Measurements from ENCODE around the gene SULT1B1.

SULT1B1 gene

GRCh38 chr4:69749771-69750170 is 10.6 kb downstream of the SULT1B1 start:
- H3K36me3 ChIP-seq (ENCODE audit: low read length): no peaks in the 10 kb centered on the region
- H3K27ac ChIP-seq (ENCODE audit: low read depth, low read length): no peak overlapping the region
- TF ChIP-seq EZH2phosphoT487 (conservative IDR thresholded peaks at IDR 0.05; ENCODE audit: low read length): no peak
- TF ChIP-seq, protein P1, sequence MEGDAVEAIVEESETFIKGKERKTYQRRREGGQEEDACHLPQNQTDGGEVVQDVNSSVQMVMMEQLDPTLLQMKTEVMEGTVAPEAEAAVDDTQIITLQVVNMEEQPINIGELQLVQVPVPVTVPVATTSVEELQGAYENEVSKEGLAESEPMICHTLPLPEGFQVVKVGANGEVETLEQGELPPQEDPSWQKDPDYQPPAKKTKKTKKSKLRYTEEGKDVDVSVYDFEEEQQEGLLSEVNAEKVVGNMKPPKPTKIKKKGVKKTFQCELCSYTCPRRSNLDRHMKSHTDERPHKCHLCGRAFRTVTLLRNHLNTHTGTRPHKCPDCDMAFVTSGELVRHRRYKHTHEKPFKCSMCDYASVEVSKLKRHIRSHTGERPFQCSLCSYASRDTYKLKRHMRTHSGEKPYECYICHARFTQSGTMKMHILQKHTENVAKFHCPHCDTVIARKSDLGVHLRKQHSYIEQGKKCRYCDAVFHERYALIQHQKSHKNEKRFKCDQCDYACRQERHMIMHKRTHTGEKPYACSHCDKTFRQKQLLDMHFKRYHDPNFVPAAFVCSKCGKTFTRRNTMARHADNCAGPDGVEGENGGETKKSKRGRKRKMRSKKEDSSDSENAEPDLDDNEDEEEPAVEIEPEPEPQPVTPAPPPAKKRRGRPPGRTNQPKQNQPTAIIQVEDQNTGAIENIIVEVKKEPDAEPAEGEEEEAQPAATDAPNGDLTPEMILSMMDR (IDR thresholded peaks at IDR 0.05; ENCODE audit: insufficient read depth, low read length, poor library complexity, severe bottlenecking): no peak
- H3K9ac ChIP-seq (ENCODE audit: low read length): no peak overlapping the region
- no peak overlapping the region for H3K4me2 ChIP-seq (ENCODE audit: low read depth, low read length, poor library complexity, severe bottlenecking)
- no peaks in the 10 kb centered on the region for H3K9me2 ChIP-seq (replicated peaks; ENCODE audit: insufficient read depth, low read length)
- H3K79me2 ChIP-seq (ENCODE audit: insufficient read depth, low read length): no peaks in the 10 kb centered on the region
- H3K9me3 ChIP-seq (ENCODE audit: insufficient read depth, low read length): no peaks in the 10 kb centered on the region
- H2AFZ ChIP-seq (ENCODE audit: low read depth, low read length, severe bottlenecking): no peak overlapping the region
- no peak overlapping the region for H3K4me3 ChIP-seq (ENCODE audit: insufficient read depth, low read length, poor library complexity, severe bottlenecking)
- H3F3A ChIP-seq (ENCODE audit: insufficient read depth): no peaks in the 10 kb centered on the region
- no peaks in the 10 kb centered on the region for H4K20me1 ChIP-seq (ENCODE audit: low read depth, low read length)
- H3K27me3 ChIP-seq (ENCODE audit: low read length): no peaks in the 10 kb centered on the region

DNA sequence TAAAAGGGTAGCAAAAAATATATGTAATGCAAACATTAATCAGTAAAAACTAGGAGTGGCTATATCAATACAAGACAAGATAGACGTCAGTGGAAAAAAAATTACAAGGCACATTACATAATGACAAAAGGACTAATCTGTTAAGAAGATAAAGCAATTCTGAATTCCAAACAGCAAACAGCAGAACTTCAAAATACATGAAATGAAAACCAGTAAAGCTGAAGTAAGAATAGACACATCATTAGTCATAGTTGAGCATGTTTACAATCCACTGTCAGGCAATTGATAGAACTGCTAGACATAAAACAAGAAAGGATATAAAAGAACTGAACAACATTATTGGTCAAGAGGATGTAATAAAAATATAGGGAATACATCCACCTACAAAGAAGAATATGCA is 12.2 kb downstream of the SULT1B1 start:
- no peaks in the 10 kb centered on the region for H4K20me1 ChIP-seq (ENCODE audit: low read depth, low read length)
- H3K27me3 ChIP-seq (ENCODE audit: low read length): no peaks in the 10 kb centered on the region
- no peak overlapping the region for H2AFZ ChIP-seq (ENCODE audit: low read depth, low read length, severe bottlenecking)
- no peaks in the 10 kb centered on the region for H3K9me2 ChIP-seq (replicated peaks; ENCODE audit: insufficient read depth, low read length)
- H3K9ac ChIP-seq (ENCODE audit: low read length): no peak overlapping the region
- no peak for TF ChIP-seq EZH2phosphoT487 (conservative IDR thresholded peaks at IDR 0.05; ENCODE audit: low read length)
- TF ChIP-seq, protein P1 (IDR thresholded peaks at IDR 0.05; ENCODE audit: insufficient read depth, low read length, poor library complexity, severe bottlenecking): no peak
- no peak overlapping the region for H3K4me2 ChIP-seq (ENCODE audit: low read depth, low read length, poor library complexity, severe bottlenecking)
- no peaks in the 10 kb centered on the region for H3F3A ChIP-seq (ENCODE audit: insufficient read depth)
- no peak overlapping the region for H3K27ac ChIP-seq (ENCODE audit: low read depth, low read length)
- H3K36me3 ChIP-seq (ENCODE audit: low read length): no peaks in the 10 kb centered on the region
- no peaks in the 10 kb centered on the region for H3K79me2 ChIP-seq (ENCODE audit: insufficient read depth, low read length)
- no peak overlapping the region for H3K4me3 ChIP-seq (ENCODE audit: insufficient read depth, low read length, poor library complexity, severe bottlenecking)
- H3K9me3 ChIP-seq (ENCODE audit: insufficient read depth, low read length): no peaks in the 10 kb centered on the region

- no peaks in the 10 kb centered on the region for H3K36me3 ChIP-seq (ENCODE audit: low read length)
- no peaks in the 10 kb centered on the region for H3K27me3 ChIP-seq (ENCODE audit: low read length)
- H3K27ac ChIP-seq (ENCODE audit: low read depth, low read length): no peak overlapping the region
- no peak for TF ChIP-seq EZH2phosphoT487 (conservative IDR thresholded peaks at IDR 0.05; ENCODE audit: low read length)
- TF ChIP-seq, protein P1 (IDR thresholded peaks at IDR 0.05; ENCODE audit: insufficient read depth, low read length, poor library complexity, severe bottlenecking): no peak
- H4K20me1 ChIP-seq (ENCODE audit: low read depth, low read length): no peaks in the 10 kb centered on the region
- H3F3A ChIP-seq (ENCODE audit: insufficient read depth): no peaks in the 10 kb centered on the region
- no peaks in the 10 kb centered on the region for H3K9me3 ChIP-seq (ENCODE audit: insufficient read depth, low read length)
- H2AFZ ChIP-seq (ENCODE audit: low read depth, low read length, severe bottlenecking): no peak overlapping the region
- H3K79me2 ChIP-seq (ENCODE audit: insufficient read depth, low read length): no peaks in the 10 kb centered on the region
- no peak overlapping the region for H3K9ac ChIP-seq (ENCODE audit: low read length)
- no peak overlapping the region for H3K4me3 ChIP-seq (ENCODE audit: insufficient read depth, low read length, poor library complexity, severe bottlenecking)
- no peak overlapping the region for H3K4me2 ChIP-seq (ENCODE audit: low read depth, low read length, poor library complexity, severe bottlenecking)
- H3K9me2 ChIP-seq (replicated peaks; ENCODE audit: insufficient read depth, low read length): no peaks in the 10 kb centered on the region
Measured at GRCh38 chr4:69744157-69744478, 16.3 kb downstream of the SULT1B1 start.

All from SU-DHL-6 (cell line).